Stimulated activated CD8-positive, alpha-beta memory T cell treated with anti-CD3 and anti-CD28 coated beads, Interleukin-12 subunit alpha, Interleukin-12 subunit beta, amount 100 ng/mL, for 24 hours (primary cell): ENCODE data around the gene IFI6.
"Not testable (repeated sequence)": the region's sequence is repeated elsewhere in the genome, so short reads cannot be mapped to it uniquely, and the experiment has no call there.

Experiments
- DNase-seq: peaks from one replicate; pipeline ENCODE4 v3.0.0-alpha.2; 2020; ENCODE audit errors: extremely low read depth

IFI6 gene

DNA sequence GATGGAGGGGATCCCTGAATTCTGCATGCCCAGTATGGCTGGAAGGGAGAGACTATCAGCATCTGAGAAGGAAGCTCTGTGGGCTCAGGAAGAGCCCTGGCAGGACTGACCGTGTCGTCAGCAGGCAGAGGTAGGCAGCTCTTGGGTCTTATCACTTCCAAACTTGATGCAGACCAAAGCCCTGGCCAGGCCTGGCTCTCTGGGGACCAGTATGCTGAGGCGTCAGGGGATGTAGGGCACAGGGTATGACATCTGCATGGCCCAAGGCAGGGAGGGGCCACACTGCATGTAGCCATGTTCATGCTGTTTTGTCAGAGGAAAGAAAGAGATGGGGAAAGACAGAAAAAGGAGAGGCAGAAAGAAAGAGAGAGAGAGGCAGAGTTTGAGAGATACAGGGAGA, 43.3 kb downstream of the IFI6 start:
- no peak for DNase-seq

DNA sequence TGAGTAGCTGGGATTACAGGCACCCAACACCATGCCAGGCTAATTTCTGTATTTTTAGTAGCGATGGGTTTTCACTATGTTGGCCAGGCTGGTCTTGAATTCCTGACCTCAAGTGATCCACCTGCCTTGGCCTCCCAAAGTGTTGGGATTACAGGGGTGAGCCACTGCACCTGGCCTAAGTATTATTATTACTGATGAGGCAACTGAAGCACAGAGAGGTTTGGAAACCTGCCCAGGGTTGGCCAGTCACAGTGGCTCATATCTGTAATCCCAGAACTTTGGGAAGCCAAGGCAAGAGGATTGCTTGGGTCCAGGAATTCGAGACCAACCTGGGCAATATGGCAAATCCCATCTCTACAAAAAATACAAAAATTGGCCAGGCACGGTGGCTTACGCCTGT, 44.3 kb downstream of the IFI6 start:
- DNase-seq, result not testable (repeated sequence)

DNA sequence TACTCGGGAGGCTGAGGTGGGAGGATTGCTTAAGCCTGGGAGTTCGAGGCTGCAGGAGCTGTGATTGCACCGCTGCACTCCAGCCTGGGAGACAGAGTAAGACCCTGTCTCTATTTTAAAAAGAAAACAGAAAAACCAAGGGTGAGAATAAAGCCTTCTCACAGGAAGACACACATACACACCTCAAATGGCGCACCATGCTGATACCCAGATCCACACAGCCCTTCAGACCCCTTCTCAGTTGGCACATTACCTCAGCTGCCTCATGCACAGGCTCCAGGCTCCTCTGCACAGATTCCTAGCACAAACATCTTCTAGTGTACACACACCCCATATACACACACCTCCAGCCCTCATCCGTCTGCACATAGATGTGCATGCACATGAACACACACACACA, 44.9 kb downstream of the IFI6 start:
- no peak for DNase-seq

DNA sequence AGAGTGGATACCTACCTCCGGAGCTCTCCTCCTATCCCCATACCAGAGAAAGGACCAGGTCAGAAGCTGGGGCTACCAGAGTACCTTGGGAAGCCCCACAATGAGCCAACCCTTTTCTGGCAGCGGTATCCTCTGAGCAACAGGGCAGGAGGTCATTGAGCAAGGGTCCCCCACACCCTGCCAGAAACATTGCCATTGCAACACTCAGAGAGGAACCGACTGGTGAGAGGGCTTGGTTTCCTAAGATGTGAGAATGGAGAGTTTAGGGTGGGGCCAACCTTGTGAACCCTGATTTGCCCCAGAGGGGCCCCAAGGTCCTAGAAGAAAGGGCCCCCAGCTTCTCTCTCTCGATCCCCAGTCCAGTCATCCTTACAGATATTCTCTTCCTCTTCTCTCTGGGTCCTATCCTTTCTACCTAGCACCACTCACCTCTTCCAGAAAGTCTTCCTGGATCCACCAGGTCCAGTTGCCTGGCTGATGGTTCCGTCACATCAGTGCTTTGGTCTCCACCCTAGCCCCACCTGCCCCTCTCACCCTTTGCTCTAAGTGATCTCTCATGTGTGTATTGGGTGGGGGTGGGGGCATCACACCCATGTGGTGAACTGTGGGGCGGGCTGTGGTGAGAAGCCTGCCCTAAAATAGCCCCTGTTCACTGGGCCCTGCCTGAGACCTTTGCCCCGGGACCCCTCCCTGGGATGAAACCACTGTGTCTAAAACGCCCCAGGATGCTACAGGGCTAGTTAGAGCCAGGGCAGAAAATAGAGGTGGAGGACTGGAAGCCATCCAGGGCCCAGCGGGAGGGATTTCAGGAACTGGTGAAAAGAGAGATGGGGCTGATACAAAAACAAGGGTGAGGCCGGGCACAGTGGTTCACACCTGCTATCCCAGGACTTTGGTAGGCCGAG, 45.7 kb downstream of the IFI6 start:
- DNase-seq, result no peak

DNA sequence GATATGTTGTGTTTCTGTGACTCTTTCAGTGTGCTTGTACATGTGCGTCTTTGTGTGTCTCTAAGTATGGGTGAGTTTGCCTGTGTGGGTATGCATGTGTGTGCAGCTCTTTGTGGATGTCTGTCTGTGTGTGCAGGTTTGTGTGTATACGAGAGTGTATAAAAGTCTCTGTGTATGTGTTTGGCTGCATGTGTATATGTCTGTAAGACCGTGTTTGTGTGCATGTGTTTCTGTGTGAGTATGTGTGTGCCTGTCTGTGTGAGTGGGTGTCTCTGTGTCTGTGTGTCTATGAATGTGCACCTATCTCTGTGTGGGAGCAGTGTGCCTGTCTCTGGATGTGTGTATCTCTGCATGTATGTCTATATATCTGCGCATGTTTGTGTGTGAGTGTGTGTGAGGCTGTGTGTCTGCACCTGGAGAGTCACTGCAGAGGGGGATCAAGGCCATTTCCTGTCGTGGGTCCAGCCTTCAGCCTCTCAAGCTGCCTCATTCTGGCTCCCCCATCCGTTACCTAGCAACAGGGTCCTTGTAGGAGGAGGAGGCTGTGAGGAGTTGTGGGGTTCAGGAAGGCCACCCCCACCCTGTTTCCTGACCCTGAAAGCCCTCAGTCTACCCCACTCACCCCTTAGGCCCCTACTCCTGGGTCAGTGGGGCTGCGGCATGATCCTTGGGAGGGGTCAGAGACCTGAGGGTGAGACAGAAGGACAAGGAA, 47.4 kb downstream of the IFI6 start:
- DNase-seq, result no peak

DNA sequence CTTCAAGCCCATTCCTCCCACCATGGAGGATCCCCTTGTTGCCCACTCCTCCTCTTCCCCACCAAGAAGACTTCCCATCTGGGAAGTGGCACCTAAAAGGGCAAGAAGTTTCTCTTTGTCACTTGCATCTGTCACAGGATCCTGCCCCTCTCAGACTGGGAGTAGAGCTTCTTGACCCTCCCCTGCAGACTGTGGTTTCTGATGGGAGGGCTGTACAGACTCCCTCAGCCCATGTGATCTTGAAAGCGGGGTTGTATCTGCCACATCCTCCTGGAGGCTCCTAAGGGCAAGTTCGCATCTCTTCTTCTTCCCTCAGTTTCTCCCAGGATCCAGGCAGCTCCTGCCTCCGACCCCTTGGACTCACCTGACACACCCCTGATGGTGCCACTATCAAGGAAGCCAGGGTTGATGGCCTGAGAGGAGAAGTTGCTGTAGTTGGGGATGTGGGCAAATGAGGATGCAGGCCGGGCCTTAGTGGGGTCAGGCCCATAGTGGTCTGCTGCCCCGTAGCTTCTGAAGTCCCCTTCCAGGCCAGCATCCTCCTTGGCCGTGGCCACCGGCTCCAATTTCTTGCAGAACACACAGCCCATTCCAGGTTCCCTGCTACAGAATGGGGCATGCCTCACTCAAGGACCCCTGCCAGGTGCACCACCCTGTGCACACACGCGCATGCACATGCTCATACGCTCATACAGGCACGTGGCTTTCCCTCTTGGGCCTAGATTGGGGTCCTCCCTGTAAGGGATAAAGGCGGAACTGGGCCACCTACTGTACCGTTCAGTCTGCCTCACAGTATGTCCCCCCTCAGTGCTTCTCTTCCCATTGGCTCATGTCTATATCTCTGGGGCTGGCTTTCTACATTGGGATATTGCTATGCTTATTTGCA, 48.4 kb downstream of the IFI6 start:
- no peak for DNase-seq

DNA sequence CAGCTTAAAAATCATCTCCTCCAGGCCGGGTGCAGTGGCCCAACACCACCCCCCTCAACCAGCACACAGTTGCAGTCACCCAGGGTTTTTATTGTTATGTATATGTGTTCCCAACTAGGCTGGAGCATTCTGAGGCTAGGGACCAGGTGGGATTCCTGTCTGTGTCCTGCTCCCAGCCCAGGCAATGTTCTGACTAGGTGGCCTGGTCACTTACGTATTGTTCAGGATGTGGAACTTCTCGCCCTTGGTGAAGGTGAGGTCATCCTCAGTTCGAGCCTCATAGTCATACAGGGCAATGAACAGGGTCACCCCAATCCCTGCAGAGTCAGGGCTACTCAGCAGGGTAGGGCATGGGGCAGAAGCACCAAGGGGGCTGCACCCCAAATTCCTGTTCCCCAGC, 49.2 kb downstream of the IFI6 start:
- no peak for DNase-seq

DNA sequence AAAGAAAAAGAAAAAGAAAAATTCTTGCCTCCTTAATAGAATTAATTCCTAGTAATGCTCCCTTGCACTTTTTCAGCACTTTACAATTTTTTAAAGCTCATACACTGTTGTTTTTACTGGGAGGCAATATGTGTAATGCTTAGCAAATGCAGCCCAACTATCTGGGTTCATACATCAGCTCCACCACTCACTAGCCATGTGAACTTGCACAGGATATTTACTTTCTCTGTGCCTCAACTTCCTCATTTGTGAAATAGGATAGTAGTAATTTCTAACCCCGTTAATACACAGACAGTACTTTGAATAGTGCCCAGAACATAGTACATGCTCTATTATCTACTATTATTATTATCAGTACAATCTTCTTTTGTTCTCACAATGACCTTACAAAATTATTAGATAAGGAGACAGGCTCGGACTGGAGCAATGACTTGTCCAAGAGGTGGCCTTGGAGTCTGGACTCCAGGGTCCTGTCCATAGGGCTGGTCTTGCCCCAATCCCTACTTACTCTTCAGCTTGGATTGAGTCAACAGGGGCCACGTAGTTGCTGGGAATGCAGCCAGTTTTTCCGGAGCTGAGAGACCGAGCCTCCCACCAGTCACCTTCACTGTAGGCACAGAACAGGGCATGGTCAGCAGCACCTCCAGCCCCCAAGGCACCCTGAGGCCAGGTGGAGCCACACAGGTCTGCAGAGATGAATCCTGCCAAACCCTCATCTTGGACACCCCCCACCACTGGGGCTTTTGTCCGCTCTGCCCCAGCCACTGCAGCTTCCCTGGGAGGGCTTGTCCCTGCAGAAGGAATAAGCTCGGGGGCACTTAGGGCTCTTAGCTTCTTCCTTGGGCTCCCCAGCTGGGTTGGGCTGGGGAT, 50.7 kb downstream of the IFI6 start:
- DNase-seq, result no peak

DNA sequence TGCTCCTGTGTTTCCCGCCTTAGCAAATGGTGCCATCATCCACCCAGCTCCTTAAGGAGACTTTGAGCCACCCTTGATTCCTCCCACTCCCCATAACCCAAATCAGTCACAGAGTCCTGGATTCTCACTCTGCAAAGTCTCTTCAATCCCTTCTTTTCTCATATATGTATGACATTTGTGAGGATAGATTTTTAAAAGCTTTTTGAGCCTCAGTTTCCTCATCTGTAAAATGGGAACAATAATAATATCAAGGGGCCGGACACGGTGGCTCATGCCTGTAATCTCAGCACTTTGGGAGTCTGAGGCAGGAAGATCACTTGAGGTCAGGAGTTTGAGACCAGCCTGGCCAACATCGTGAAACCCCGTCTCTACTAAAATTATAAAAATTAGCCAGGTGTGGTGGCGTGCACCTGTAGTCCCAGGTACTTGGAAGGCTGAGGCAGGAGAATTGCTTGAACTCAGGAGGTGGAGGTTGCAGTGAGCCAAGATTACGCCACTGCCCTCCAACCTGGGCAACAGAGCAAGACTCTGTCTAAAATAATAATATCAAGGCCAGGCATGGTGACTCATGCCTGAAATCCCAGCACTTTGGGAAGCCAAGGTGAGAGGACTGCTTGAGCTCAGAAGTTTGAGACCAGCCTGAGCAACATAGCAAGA, 52.1 kb downstream of the IFI6 start:
- not testable (repeated sequence) for DNase-seq

DNA sequence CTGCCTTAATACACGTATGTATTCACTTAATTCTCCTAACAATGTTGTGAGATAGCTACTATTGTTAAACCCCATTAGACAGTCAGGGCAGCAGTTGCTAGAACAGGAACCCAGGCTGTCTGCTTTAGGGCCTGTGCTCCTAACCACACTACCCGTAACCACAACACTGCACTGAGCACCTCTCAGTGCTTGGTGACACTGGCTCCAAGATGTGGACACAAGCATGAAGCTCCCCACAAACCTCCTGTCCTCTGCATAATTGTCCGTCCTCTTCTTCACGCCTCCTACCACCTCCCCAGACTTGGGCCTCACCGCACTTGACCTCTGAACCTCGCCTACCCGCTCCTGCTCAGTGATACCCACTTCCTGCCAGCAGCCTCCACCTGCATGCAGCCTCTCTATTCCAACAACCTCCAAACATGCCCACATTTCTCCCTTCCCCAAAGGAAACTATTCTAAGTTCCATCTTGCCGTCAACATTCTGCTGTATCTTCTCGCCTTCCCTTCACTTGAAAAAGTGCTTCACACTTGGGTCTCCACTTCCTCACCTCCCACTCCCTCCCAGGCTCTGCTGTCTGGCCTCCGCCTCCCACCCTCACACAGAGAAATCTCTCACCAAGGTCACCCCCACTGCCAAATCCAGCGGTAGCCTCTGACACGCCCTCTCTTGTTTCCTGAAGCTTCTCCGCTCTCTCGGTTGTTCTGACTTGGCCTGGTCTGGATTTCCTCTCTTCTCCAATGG, 53.5 kb downstream of the IFI6 start:
- DNase-seq, result no peak

DNA sequence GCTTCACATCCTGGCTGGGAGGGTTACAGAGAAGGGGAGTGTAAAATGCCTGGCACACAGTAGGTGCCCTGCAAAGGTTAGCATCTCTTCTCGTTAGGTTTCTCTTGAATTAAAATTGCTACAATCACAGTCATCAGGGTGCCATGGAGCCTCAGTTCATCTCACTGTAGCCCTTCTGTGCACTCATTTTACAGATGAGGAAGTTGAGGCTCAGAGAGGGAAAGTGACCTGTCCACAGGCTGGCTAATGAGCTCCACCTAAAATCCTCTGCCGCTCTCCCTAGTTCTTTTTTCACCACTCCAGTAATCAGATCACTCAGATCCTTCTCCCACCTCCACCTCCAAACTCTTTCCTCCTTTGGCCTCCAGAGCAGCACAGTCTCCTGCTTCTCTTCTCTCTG, 54.6 kb downstream of the IFI6 start:
- no peak for DNase-seq

DNA sequence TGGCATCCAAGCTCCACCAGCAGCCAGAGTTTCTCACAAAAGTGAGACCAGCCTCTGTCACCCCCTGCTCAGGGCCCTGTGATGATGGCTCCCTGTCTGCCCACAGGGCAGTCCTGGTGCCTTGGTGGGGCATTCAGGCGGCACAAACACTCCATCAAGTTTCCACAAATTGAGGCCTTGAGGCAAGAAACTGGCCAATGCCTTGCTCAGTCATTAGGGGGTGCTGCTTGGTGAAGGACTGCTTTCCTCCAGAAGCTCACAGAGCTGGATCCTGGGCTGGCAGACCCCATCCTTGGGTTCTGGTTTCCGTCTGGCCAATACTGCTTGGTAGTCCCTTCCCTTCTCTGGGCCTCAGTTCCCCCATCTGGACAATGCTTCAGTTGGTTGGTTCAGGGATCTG, 55.6 kb downstream of the IFI6 start:
- no peak for DNase-seq
